HepG2 (cell line): ENCODE data around the gene TEX14. TPM values are rescaled to one million over a fixed set of nuclear protein-coding genes. Genes with fewer than 3 reads are reported as not detected.

Experiments used
- ATAC-seq: fragments of 200-7000 bp; cut with Tn5 transposase; 3 replicates; pipeline ENCODE4 v1.9.1; 2020; ENCODE audit warnings: mild to moderate bottlenecking, moderate library complexity
- BruUV-seq: library from RNA; stranded (reverse); fragments of 400-500 nt; replicated peaks from 2 replicates; lab custom pipeline; 2021; lab: Mats Ljungman, UMichigan
- CTCF ChIA-PET: fragments of 300-600 bp; formaldehyde crosslinking; extraction: SDS; loops from one replicate; lab custom pipeline; 2021; ENCODE audit warnings: low total read pairs, inconsistent platforms, low intra/inter-chr PET ratio; lab: Yijun Ruan, JAX
- POLR2A ChIA-PET: fragments of 350-600 bp; sonication (Branson Sonifier 250); formaldehyde crosslinking; loops from one replicate; lab custom pipeline; 2020; ENCODE audit warnings: antibody characterized with exemption, inconsistent platforms; lab: Yijun Ruan, JAX
- DNase-seq: peaks from one replicate; pipeline ENCODE4 v3.0.0-alpha.2; 2015; ENCODE audit warnings: low spot score
- FAIRE-seq: peaks from 3 replicates; lab custom pipeline; 2011; peaks lifted over from hg19 to GRCh38; lab: Jason Lieb, UNC
- H2AFZ ChIP-seq: one replicate; pipeline ENCODE4 v1.6.1; 2011; ENCODE audit warnings: low read length, inconsistent platforms
- H3K27ac ChIP-seq: fragments of 300-600 bp; 3 replicates; pipeline ENCODE4 v1.8.0; 2011; ENCODE audit warnings: mixed run types, mild to moderate bottlenecking, mixed read lengths, low read length, inconsistent platforms; ENCODE audit not compliant: insufficient read depth; ENCODE audit errors: extremely low read length
- H3K27me3 ChIP-seq, 2 experiments: fragments of 200-600 bp in 1 of 2; 2 replicates in 1 of 2; 3 replicates in 1 of 2; pipeline versions ENCODE4 v1.6.0 to v1.8.0; 2011; ENCODE audit warnings: low read length in 2 of 2, mild to moderate bottlenecking in 2 of 2, moderate library complexity in 2 of 2, inconsistent platforms in 1 of 2; ENCODE audit not compliant: insufficient read depth in 2 of 2, control insufficient read depth in 1 of 2
- H3K36me3 ChIP-seq, 2 experiments: fragments of 200-600 bp in 1 of 2; replicated peaks in 1 of 2; 2 replicates in 1 of 2; 3 replicates in 1 of 2; pipeline versions ENCODE4 v1.5.1 to v1.8.0; 2011; ENCODE audit warnings: low read length in 2 of 2, inconsistent platforms in 1 of 2; ENCODE audit not compliant: insufficient read depth in 2 of 2, control insufficient read depth in 1 of 2
- H3K4me1 ChIP-seq: 2 replicates; pipeline ENCODE4 v1.5.1; 2012; ENCODE audit warnings: low read length, inconsistent platforms; ENCODE audit not compliant: insufficient read depth
- H3K4me2 ChIP-seq: 2 replicates; pipeline ENCODE4 v1.6.0; 2011; ENCODE audit warnings: low read depth, low read length, inconsistent platforms
- H3K4me3 ChIP-seq, 3 experiments: fragments of 200-600 bp in 1 of 3; sonication (generic), shearing (Covaris generic) in 1 of 3; replicated peaks in 1 of 3; 2 replicates each; pipeline ENCODE4 v1.5.1; 2011 to 2016; ENCODE audit warnings: low read length in 3 of 3, inconsistent platforms in 2 of 3, low read depth in 2 of 3, mild to moderate bottlenecking in 2 of 3, control low read depth in 1 of 3, mixed read lengths in 1 of 3; ENCODE audit not compliant: insufficient read depth in 1 of 3
- H3K79me2 ChIP-seq: one replicate; pipeline ENCODE4 v1.6.1; 2011; ENCODE audit warnings: low read length, inconsistent platforms; ENCODE audit not compliant: insufficient read depth
- H3K9ac ChIP-seq: 2 replicates; pipeline ENCODE4 v1.6.0; 2011; ENCODE audit warnings: mild to moderate bottlenecking, low read depth, low read length, inconsistent platforms; ENCODE audit not compliant: insufficient read depth
- H3K9me3 ChIP-seq: 2 replicates; pipeline ENCODE4 v1.5.1; 2012; ENCODE audit warnings: mild to moderate bottlenecking, low read length
- H4K20me1 ChIP-seq: 2 replicates; pipeline ENCODE4 v1.6.0; 2011; ENCODE audit warnings: inconsistent platforms, mild to moderate bottlenecking, low read length, moderate library complexity; ENCODE audit not compliant: insufficient read depth
- CBX1 ChIP-seq: IDR thresholded peaks from one replicate; pipeline ENCODE4 v1.6.1; 2016; ENCODE audit warnings: antibody characterized with exemption, low read depth
- HMG20A ChIP-seq: IDR thresholded peaks from 2 replicates; pipeline ENCODE4 v1.6.1; 2016; ENCODE audit warnings: borderline replicate concordance
- KDM2A ChIP-seq: sonication (generic); formaldehyde crosslinking; IDR thresholded peaks from 2 replicates; pipeline ENCODE4 v1.4.0; 2020; ENCODE audit warnings: low read depth, missing genetic modification reagents, borderline replicate concordance
- POLR2G ChIP-seq: fragments of 200-400 bp; formaldehyde crosslinking; IDR thresholded peaks from 2 replicates; pipeline ENCODE4 v1.6.1; 2018; ENCODE audit warnings: mild to moderate bottlenecking, low read depth, low read length, moderate library complexity
- RBAK ChIP-seq: sonication (generic); formaldehyde crosslinking; IDR thresholded peaks from 2 replicates; pipeline ENCODE4 v1.5.1; 2020; ENCODE audit warnings: mild to moderate bottlenecking, missing genetic modification reagents
- REPIN1 ChIP-seq: sonication (generic); formaldehyde crosslinking; IDR thresholded peaks from 2 replicates; pipeline ENCODE4 v1.8.0; 2022; ENCODE audit warnings: missing genetic modification reagents, low read depth, mild to moderate bottlenecking, borderline replicate concordance
- SP1 ChIP-seq, 2 experiments: fragments of 450-650 bp in 1 of 2; sonication (generic) in 1 of 2; formaldehyde crosslinking in 1 of 2; IDR thresholded peaks; 2 replicates each; pipeline versions ENCODE4 v1.4.0 to v1.6.1; 2016 to 2020; ENCODE audit warnings: missing genetic modification reagents in 1 of 2
- SRSF4 ChIP-seq: fragments of 200-400 bp; formaldehyde crosslinking; IDR thresholded peaks from one replicate; pipeline ENCODE4 v1.6.1; 2018; ENCODE audit warnings: mild to moderate bottlenecking, low read depth, low read length, moderate library complexity; ENCODE audit not compliant: poor library complexity, severe bottlenecking
- TBX2 ChIP-seq: sonication (generic); formaldehyde crosslinking; IDR thresholded peaks from 2 replicates; pipeline ENCODE4 v1.5.0; 2020; ENCODE audit warnings: missing genetic modification reagents, mild to moderate bottlenecking, borderline replicate concordance
- ZNF121 ChIP-seq: sonication (generic); formaldehyde crosslinking; IDR thresholded peaks from 2 replicates; pipeline ENCODE4 v1.5.0; 2020; ENCODE audit warnings: mild to moderate bottlenecking, missing genetic modification reagents
- ZNF350 ChIP-seq: sonication (generic); formaldehyde crosslinking; IDR thresholded peaks from 2 replicates; pipeline ENCODE4 v1.4.0; 2020; ENCODE audit warnings: mild to moderate bottlenecking, low read depth, missing genetic modification reagents, borderline replicate concordance
- ZNF609 ChIP-seq: sonication (generic); formaldehyde crosslinking; IDR thresholded peaks from 2 replicates; pipeline ENCODE4 v1.4.0; 2020; ENCODE audit warnings: mild to moderate bottlenecking, missing genetic modification reagents, borderline replicate concordance
- ZNF761 ChIP-seq: sonication (generic); formaldehyde crosslinking; conservative IDR thresholded peaks from 2 replicates; pipeline ENCODE4 v1.4.0; 2020; ENCODE audit warnings: mild to moderate bottlenecking, missing genetic modification reagents
- ZNF841 ChIP-seq: sonication (generic); formaldehyde crosslinking; IDR thresholded peaks from 2 replicates; pipeline ENCODE4 v1.8.1; 2023; ENCODE audit warnings: missing genetic modification reagents, borderline replicate concordance
- WGBS: methylation state at CpG from one replicate; pipeline ENCODE4 v1.1.6; 2017; ENCODE audit warnings: low lambda C conversion rate; 5-methylcytosine and 5-hydroxymethylcytosine counted together
- in situ Hi-C: cut with HindIII; loops from 2 replicates; pipeline ENCODE4 v1.10.0; 2017; ENCODE audit warnings: low pct_unique_long_range_greater_than_20kb; ENCODE audit not compliant: extremely low pct_ligation_motif_present
- intact Hi-C: fragments of 100-400 bp; cut with micrococcal nuclease; formaldehyde crosslinking; loops from one replicate; pipeline ENCODE4 v1.10.0; 2022; ENCODE audit not compliant: unreplicated experiment
- polyA plus RNA-seq, 8 experiments: library from polyadenylated mRNA; depleted of rRNA in 3 of 8; stranded (reverse) in 7 of 8; unstranded in 1 of 8; fragments of >200 nt; fragmentation: Illumina TruSeq in 4 of 8; extraction: Trizol in 4 of 8; gene quantifications; 2 replicates each; pipeline versions ENCODE4 v1.2.1 to v1.2.3, GENCODE V29; 2011 to 2016; ENCODE audit warnings: low read depth in 4 of 8, missing spikeins in 1 of 8, mixed read lengths in 1 of 8; ENCODE audit not compliant: insufficient read depth in 1 of 8
- total RNA-seq, 5 experiments: library from RNA; depleted of rRNA; stranded (reverse); fragments of >200 nt; fragmentation: Illumina TruSeq; extraction: Trizol; gene quantifications; 2 replicates each; pipeline ENCODE4 v1.2.3, GENCODE V29; 2016; ENCODE audit warnings: low read depth in 1 of 5

The TEX14 gene
- total and polyA plus RNA-seq, 2 of the 13 experiments (the other 11 are each of a cell fraction or from before 2014, with no cell fraction given): 0.04 to 0.07 TPM

- ChIA-PET CTCF (no interaction called here), POLR2A (interaction anchor here (1.5 kb wide), 1 partner anchor 25 kb away, joined by 5 read pairs; no protein-coding TSS in a partner anchor)
- Histone ChIP-seq H3K9ac (no peak overlapping the region), H3K27me3 (peaks cover 0 to 14% of the 10 kb centered on the region in 2 experiments; a peak in 3 of 5 replicates), H3K36me3 (no peaks in the 10 kb centered on the region), H2AFZ (no peak overlapping the region), H3K4me3 (no peak overlapping the region), H3K4me2 (no peak overlapping the region), H3K79me2 (no peaks in the 10 kb centered on the region), H4K20me1 (no peaks in the 10 kb centered on the region), H3K27ac (no peak overlapping the region), H3K4me1 (no peaks in the 10 kb centered on the region), H3K9me3 (no peaks in the 10 kb centered on the region)
- intact Hi-C loops (no loop called here), in situ Hi-C loops (no loop called here)
- FAIRE-seq (no peak), ATAC-seq (no peak), DNase-seq (no peak)
- 64% methylated on average over 2 of the region's 2 CpGs for WGBS
- BruUV-seq: no TSS peak
- no peak for TF ChIP-seq TBX2 (CRISPR knock-in tag)
Observed at GRCh38 chr17:58605986-58606385, 85.9 kb downstream of the TEX14 start.

GRCh38 chr17:58605470-58605869 lies 86.4 kb downstream of the TEX14 start:
- H3K27me3 ChIP-seq: peaks cover 0 to 11% of the 10 kb centered on the region in 2 experiments; a peak in 3 of 5 replicates
- ChIA-PET CTCF (no interaction called here), POLR2A (interaction anchor here (1.5 kb wide), 1 partner anchor 26 kb away, joined by 5 read pairs; no protein-coding TSS in a partner anchor)
- no peak for FAIRE-seq
- no peak overlapping the region for H3K4me3 ChIP-seq
- no peak overlapping the region for H3K4me2 ChIP-seq
- WGBS: 15% methylated on average over 1 of the region's 1 CpG
- H2AFZ ChIP-seq: no peak overlapping the region
- H3K4me1 ChIP-seq: no peaks in the 10 kb centered on the region
- BruUV-seq: no TSS peak
- no peak for DNase-seq
- H3K79me2 ChIP-seq: no peaks in the 10 kb centered on the region
- H3K9me3 ChIP-seq: no peaks in the 10 kb centered on the region
- in situ Hi-C loops: no loop called here
- intact Hi-C loops: no loop called here
- peak; percentile 54; the same call in 1 of the 3 replicates for ATAC-seq
- no peak for TF ChIP-seq ZNF121
- no peak for TF ChIP-seq HMG20A (CRISPR knock-in tag)
- no peak for TF ChIP-seq RBAK (CRISPR knock-in tag)
- TF ChIP-seq SP1 (IDR thresholded peaks at IDR 0.05): no peak
- TF ChIP-seq SP1 (CRISPR knock-in tag; IDR thresholded peaks at IDR 0.05): no peak
- TF ChIP-seq ZNF609 (CRISPR knock-in tag): no peak
- no peak for TF ChIP-seq POLR2G
- TF ChIP-seq CBX1: no peak
- no peak for TF ChIP-seq ZNF841 (CRISPR knock-in tag)
- TF ChIP-seq KDM2A: no peak
- TF ChIP-seq REPIN1: no peak
- TF ChIP-seq ZNF761 (CRISPR knock-in tag): no peak
- TF ChIP-seq ZNF350: no peak
- no peak for TF ChIP-seq SRSF4
- H3K36me3 ChIP-seq: no peaks in the 10 kb centered on the region
- H3K27ac ChIP-seq: no peak overlapping the region
- H4K20me1 ChIP-seq: no peaks in the 10 kb centered on the region
- no peak overlapping the region for H3K9ac ChIP-seq
